T-helper 9 cell (primary cell): ENCODE results near the gene TRNP1.
"Not testable (repeated sequence)": the region's sequence is repeated elsewhere in the genome, so short reads cannot be mapped to it uniquely, and the experiment has no call there.

Experiments
- DNase-seq: peaks from one replicate; pipeline ENCODE4 v3.0.0-alpha.2; 2020

TRNP1 gene

DNA sequence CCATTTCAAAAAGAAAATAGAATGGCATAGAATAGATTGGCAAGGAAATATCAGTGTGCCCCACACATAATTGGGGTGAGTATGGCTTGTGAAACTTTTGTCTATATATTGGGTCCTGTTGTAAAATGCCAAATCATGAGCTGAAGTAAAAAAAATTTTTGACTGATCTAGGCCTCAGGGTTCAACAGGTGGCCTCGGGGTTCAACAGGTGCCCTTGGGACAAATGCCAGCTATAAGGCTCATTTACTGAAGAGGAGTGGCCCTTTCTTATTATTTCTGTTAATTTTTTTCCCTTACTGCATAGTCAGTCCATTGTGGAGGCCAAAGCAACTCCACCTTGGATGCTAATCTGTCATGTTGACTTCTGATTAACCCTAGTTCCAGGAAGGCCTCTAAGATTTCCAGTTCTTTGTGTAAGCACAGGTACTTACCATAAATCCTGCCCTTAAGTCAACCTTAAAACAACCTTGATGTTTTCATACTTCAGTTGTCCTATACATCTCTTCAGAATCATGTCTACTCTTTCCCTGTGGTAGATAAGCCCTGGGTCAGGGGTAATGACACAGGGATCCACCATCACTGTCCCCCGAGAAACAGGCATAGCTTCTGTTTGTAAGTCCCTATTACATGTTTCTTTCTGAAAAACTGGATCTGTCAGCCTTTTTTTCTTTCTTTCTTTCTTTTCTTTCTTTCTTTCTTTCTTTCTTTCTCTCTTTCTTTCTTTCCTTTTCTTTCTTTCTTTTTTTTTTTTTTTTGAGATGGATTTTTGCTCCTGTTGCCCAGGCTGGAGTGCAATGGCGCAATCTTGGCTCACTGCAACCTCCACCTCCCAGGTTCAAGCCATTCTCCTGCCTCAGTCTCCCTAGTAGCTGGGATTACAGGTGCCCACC, 16.6 kb upstream of the TRNP1 start:
- no peak for DNase-seq

DNA sequence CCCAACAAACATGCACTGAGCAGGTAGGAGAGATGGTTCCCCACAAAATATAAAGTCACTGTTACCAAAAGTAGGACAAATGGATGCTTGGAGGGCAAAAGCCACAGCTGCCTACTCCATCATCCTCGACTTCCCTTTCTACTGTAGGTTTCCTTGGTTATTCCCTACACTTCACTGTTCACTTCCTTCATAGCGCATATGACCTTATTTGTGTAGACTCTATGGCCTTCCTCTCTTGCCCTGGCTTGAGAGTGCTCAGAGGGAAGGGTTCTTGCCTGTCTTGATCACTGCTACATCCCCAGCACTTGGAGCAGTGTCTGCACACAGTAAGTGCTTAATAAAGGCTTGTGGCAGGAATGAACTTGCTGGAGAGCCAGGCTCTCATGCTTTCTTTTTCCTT, 14.6 kb upstream of the TRNP1 start:
- no peak for DNase-seq

- DNase-seq, result no peak
Observed at GRCh38 chr1:26981146-26981846, 12.2 kb upstream of the TRNP1 start.

DNA sequence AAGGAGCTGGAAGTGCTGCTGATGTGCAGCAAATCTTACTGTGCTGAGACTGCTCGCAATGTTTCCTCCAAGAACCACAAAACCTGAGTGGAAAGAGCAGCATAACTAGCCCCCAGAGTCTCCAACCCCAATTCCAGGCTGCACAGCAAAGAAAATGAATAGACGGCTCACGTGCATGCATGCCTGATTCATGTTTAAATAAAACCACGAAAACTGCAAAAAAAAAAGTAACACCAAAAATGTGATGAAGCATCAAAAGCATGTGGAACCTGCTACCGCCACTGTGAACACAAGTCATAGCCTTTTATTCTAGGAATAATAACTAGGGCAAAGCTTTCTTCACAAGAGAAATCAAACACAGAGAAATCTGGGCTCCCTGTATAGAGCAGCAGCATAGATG, 9.6 kb upstream of the TRNP1 start:
- DNase-seq, result no peak

GRCh38 chr1:26984291-26984690, 9.2 kb upstream of the TRNP1 start:
- DNase-seq, result no peak

DNA sequence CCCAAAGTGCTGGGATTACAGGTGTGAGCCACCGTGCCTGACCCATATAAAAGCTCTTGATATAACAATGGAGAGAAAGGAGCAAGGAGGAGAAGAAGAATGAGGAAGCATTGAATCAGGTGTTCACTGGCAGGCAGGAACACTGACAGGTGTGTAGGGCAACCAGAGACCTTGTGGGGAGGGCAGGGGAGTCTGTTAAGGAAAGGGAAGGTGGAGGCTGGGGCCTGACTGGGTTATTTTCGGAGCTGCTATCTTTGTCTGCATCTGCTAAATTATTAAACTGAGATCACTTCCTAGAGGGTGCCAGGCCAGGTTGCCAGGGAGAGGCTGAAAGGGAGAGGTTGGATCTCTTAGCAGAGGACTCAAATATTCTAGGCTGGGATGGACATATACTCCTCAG, 6.8 kb upstream of the TRNP1 start:
- no peak for DNase-seq

DNA sequence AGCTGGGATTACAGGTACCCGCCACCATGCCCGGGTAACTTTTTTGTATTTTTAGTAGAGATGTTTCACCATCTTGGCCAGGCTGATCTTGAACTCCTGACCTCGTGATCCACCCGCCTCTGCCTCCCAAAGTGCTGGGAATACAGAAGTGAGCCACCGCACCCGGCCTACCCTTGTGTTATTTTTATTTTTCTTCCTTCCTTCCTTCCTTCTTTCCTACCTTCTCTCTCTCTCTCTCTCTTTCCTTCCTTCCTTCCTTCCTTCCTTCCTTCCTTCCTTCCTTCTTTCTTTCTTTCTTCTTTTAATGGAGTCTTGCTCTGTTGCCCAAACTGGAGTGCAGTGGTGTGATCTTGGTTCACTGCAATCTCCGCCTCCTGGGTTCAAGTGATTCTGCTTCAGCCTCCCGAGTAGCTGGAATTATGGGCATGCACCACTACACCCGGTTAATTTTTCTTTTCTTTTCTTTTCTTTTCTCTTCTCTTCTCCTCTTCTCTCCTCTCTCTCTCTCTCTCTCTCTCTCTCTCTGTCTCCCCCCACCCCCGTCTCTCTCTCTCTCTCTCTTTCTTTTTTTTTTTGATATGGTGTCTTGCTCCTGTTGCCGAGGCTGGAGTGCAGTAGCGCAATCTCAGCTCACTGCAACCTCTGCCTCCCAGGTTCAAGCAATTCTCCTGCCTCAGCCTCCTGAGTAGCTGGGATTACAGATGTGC, 3.9 kb upstream of the TRNP1 start:
- DNase-seq, result not testable (repeated sequence)

DNA sequence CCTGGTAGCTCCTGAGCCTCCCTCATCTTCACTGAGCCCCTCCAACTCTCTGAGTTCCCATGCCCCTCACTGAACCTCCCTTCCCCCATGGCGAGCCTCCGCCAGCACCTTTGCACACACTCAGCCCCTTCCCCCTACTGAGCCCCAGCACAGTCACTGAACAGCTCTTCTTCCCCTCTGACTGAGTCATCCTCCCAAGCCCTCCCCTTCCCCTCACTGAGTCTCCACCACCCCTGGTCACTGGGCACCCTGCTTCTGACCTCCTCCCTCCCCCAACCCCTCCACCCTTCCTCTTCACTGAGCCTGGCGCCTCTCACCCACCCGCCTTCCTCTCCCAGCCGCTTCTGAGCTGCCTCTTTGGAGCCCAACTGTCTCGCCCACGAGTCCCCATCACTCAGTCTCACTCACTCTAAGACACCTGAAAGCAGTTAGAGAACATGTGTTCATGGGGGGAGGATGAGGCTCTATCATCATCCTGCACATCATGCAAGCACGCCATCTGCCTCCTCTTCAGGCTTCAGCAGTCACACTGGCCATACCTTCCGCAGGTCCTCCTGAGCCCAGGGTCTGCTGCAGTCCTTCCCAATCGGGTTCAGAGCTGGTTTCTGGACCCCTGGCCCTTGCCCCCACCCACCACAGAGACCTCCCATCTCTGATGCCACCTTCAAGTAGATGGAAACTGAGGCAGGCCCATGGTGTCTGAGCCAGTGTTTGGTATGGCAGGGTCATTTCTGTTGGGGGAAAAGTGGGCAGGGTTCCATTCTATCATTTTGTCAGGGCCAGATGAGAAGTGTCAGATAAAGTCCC, 2.0 kb upstream of the TRNP1 start:
- no peak for DNase-seq

DNA sequence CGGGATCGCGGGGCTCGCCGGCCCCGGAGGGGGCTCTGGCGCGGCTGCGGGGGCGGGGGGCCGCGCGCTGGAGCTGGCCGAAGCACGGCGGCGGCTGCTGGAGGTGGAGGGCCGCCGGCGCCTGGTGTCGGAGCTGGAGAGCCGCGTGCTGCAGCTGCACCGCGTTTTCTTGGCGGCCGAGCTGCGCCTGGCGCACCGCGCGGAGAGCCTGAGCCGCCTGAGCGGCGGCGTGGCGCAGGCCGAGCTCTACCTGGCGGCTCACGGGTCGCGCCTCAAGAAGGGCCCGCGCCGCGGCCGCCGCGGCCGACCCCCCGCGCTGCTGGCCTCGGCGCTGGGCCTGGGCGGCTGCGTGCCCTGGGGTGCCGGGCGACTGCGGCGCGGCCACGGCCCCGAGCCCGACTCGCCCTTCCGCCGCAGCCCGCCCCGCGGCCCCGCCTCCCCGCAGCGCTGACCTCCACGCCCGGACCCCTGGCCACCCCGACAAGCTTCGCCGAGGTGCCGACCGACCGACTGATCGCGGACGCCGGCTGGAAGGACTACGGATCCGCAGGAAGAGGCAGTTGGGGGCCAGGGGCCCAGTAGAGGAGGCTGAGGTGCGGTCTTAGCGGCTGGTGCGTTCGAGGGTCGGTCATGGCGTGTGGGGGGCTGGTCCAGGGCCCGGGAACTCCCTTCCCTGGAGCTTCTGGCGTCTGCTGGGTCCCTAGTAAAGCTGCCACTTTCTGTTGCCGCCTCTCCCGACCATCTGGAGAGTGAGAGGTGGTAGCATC, 711 bp downstream of the TRNP1 start:
- no peak for DNase-seq

GRCh38 chr1:26994787-26995517, 1.5 kb downstream of the TRNP1 start:
- DNase-seq, result no peak

GRCh38 chr1:26996024-26996423, 2.5 kb downstream of the TRNP1 start:
- no peak for DNase-seq

DNA sequence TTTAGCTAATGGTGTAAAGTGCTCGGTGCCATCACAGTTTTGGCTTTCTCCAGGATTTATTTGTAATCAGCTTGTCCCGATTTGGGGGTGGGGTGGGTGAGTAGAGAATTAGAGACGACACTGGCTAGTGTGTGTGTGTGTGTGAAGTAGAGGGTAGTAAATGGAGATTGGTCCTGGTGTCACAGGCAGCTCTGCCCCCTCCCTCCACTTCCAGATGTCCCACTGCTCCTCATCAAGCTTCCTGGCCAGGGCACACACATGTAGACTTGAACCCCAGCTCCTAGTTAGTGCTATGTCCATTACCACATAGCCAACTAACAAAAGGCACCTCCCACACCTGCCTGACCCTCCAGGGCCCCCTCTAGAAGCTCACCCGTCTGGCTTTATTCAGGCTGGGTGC, 3.2 kb downstream of the TRNP1 start:
- DNase-seq, result no peak

- DNase-seq, result no peak
Observed at GRCh38 chr1:26998429-26999300, 5.2 kb downstream of the TRNP1 start.

DNA sequence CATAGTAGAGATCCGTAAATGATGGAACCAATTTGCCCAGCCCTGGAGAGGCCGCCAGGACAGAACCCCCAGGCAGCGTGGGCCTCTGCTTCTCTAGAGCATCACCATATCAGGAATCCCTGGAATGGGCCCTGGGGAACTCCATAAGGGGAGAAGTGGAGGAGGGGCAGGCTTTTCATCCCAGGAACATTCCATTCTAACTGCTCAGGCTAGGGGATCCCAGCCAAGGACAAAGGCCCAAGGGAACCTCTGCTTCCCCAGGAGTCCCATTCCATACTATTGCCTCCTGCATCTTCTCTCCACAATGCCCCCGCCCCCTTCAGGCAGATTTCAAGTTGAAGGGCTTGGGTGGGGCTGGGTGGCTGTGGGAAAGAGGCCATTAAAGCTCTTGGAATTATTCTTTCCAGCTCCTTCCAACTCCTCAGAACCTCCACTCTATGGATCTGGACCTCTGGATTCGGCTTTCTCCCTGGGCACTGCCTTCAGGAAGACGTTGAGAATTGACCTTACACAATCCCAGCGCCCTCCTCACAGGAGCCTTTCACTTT, 6.0 kb downstream of the TRNP1 start:
- no peak for DNase-seq

- no peak for DNase-seq
Observed at GRCh38 chr1:27000090-27000816, 6.8 kb downstream of the TRNP1 start.

DNA sequence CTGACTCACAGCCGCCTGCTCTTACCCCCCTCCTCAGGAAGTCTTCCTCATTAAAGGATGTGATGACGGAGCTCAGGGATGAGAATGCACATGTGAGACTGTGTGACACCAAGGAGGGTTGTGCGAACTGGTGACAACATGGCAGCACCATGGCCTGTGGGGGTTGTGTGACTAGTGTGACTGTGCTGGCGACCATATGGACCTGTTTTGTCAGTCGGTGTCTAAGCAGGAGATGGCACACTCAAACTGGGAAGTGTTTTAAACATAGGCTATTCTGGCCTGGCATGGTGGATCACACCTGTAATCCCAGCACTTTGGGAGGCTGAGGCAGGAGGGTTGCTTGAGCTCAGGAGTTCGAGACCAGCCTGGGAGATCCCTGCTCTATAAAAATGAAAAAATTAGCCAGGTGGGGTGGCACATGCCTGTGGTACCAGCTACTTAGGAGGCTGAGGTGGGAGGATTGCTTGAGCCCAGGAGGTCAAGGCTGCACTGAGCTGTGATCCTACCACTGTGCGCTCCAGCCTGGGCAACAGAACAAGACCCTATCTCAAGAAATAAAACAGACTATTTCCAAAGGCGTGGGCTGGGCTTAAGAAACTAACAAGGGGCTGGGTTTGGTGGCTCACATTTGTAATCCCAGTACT, 7.4 kb downstream of the TRNP1 start:
- DNase-seq, result no peak

DNA sequence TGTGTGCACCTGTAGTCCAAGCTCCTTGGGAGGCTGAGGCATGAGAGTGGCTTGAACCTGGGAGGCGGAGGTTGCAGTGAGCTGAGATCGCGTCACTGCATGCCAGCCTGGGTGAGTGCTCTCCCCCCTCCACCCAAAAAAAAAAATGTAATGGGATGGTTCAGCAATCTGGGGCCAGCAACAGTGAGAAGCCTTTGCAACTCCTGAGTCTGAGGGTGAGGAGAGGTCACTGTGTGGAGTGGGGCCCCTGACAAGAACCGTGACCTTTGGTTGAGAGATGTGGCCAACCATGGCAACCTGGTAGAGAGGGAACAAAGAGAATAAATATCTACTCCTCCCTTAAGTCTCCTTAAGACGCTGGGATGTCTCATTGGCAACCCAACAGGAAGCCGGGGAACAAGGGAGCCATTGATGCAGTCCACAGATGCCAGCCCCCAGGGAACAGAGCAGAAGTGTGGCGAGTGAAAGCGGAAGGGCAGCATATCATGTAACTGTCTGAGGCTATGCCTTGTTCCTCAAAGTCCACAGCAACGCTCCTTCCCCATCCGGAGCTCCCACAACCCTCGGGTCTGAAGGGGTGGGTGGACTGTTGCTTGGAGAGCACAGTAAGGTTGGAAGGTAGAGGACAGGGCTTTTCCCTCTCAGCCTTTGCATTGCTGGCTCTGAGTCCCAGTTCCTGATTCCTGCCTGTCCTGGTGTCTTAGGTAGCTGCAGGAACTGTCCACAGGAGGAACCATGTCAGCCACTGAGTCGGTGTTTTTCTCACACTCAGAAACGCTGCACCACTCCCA, 8.3 kb downstream of the TRNP1 start:
- DNase-seq, result no peak
